HG02973 (cell line): ENCODE measurements around the gene NSMCE1.
A peak's percentile ranks its signal among the peaks of the same experiment; 100 is the strongest.
"Not testable (repeated sequence)": the region's sequence is repeated elsewhere in the genome, so short reads cannot be mapped to it uniquely, and the experiment has no call there.

Source experiments
- ATAC-seq: cut with Tn5 transposase; IDR thresholded peaks from one replicate; pipeline ENCODE4 v1.9.1; 2021; ENCODE audit warnings: moderate library complexity; ENCODE audit not compliant: unreplicated experiment

Gene NSMCE1

DNA sequence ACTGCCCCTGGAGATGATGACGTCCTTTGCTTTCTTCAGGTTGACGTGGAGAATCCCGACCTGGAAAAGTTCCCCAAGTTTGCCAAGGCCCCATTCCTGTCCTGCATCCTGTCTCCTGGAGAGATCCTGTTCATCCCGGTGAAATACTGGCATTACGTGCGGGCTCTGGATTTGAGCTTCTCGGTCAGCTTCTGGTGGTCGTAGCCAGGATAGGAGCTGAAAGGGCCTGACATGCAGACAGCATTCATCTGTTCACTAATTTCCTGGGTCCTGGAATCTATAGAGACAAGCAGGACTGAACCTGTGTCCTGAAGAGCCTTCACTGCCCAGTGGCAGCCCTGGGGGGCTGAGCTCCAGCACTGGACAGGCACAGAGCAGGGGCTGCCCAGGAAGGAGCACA is 48.0 kb downstream of the NSMCE1 start:
- ATAC-seq: no peak

DNA sequence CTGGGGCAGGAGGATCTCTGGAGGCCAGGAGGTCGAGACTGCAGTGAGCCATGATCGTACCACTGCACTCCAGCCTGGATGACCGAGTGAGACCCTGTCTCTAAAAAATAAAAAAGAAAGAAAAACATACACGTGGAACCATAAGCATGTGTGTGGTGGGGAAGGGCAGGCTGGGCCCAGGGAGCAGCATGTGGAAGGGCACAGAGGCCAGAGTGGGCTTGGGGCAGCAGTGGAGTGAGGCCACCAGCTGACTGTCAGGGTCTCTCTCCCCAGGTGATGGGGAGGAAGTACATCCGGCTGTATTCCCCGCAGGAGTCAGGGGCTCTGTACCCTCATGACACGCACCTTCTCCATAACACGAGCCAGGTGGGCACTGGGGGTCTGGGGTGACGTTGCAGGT is 48.5 kb downstream of the NSMCE1 start:
- ATAC-seq: no peak

- no peak for ATAC-seq
Measured at GRCh38 chr16:27219161-27219560, 49.4 kb downstream of the NSMCE1 start.

GRCh38 chr16:27218756-27219155 is 49.8 kb downstream of the NSMCE1 start:
- no peak for ATAC-seq

GRCh38 chr16:27217256-27217655 is 51.3 kb downstream of the NSMCE1 start:
- no peak for ATAC-seq

- ATAC-seq: no peak
Measured at GRCh38 chr16:27216297-27216885, 52.2 kb downstream of the NSMCE1 start.

DNA sequence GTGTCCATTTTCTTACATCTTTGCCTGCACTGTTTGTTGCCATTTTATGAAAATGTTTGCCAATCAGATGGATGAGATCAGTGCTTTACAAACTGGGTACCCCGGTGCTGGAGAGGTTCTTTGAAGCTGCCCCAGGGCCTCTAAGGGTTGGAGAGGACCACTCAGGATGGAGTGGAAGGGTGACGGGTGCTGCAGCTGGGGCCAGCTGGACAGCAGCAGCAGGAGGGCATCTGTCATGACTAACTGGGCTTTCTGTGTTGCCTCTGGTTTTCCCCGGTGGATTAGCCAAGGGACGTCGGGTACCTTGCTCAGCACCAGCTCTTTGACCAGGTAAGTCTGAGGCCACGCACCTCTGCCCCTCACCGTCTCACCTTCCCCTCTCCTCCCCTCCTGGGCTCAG is 52.9 kb downstream of the NSMCE1 start:
- ATAC-seq: no peak

DNA sequence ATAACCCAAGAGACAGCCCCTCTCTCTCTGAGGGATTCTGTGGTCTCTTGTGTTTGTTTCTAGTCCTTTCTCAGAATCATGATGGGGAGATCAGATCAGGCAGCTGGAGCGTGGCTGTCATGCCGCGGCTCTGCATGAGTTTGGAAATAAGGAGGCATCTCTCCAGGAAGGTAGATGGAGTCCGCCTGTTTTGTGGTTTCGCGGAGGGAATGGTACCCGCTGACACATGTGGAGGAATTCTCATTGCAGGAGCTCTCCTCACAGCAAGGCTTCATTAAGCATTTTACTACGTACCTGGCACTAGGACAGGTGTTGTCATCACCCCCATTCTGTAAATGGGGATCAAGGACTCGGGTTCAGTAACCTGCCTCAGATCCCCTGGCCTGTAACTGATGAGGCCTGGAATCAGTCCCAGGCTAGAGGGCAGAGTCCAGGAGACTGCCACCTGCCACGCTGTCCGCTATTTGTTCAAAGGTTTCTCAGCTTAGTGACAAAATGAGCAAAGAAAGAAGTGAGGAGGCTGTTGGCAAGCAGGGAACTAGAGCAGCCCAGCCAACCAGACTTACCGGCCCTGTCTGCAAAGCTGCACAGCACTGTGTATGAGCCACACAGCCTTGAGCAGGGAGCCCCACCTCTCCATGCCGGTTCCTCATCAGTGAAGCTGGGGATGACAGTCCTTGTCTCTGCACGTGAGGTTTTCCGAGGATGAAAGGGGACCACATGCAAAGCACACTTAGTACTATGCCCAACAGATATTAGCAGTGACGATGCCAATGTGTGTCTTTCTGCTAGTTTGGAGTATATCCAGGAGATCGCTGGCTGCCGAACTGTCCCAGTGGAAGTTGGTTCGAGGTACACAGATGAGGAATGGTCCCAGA is 54.2 kb downstream of the NSMCE1 start:
- no peak for ATAC-seq

DNA sequence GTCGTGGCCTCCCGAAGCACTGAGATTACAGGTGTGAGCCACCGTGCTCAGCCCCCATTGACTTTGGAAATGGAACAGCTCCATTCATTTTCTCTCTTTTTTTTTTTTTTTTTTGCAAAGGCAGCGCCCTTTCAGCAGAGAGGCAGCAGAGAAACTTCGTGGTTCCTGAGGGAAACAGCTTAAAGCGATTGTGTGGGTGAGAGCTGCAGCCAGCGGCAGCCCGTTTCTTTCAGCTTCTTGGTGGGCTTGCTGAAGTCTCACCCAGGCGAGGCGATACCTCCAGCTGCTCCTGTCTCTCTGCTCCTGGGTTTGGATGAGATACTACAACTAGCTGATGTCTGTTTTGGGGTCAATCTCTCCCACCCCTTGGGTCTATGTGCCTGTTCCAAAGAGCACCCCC is 57.5 kb downstream of the NSMCE1 start:
- ATAC-seq: no peak

DNA sequence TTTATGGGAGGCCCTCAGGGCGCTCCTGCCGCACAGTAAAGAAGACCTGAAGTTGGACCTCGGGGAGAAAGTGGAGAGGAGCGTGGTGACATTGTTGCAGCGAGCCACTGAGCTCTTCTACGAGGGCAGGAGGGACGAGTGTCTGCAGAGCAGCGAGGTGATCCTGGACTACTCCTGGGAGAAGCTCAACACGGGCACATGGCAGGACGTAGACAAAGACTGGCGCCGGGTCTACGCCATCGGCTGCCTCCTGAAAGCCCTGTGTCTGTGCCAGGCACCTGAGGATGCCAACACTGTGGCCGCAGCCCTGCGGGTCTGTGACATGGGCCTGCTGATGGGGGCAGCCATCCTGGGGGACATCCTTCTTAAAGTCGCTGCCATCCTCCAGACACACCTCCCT is 58.4 kb downstream of the NSMCE1 start:
- no peak for ATAC-seq

GRCh38 chr16:27209591-27209990 is 59.0 kb downstream of the NSMCE1 start:
- ATAC-seq: no peak

DNA sequence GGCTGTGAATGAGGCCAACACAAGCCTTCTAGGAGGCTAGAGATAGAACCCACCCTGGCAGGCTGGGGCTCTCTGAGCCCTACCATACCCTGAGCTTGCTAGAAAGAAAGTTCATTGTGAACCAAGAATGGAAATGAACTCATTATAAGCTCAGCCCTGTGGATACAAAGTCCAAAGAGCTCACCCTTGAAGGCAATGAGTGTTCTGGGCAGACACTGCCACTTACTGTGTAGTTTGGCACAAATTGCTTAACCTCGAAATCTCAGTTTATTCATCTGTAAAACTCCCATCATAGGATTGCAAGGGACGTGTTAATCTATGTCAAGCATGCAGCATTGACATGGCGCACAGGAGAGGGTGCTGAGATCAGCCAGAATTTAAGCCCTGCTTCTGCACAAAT is 59.8 kb downstream of the NSMCE1 start:
- no peak for ATAC-seq

DNA sequence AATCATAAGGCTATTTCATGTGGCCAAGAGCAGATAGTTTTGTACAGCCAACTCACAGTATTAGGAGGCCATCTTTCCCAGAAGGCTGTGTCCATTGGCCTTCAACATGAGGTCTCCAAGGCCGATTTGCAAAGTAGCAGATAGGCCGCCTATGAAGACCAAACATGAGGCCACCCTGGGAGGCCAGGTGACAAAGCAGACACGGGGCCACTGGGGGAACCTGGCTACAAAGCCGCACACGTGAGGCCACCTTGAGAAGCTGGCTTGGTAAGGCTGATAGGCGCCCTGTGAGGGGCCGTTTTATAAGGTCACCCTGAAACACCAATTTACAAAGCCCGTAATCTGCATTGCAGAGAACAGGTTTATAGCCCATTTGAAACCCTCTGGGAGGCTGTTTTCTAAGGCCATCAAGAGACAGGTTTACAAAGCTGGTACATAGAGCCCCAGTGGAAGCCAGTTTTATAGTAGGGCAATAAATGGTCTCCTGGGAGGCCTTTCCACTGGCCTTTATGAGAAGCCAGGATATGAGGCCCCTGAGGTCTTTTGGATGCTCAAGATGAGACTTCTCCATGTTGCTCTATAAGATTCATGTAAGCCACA is 60.4 kb downstream of the NSMCE1 start:
- no peak for ATAC-seq

DNA sequence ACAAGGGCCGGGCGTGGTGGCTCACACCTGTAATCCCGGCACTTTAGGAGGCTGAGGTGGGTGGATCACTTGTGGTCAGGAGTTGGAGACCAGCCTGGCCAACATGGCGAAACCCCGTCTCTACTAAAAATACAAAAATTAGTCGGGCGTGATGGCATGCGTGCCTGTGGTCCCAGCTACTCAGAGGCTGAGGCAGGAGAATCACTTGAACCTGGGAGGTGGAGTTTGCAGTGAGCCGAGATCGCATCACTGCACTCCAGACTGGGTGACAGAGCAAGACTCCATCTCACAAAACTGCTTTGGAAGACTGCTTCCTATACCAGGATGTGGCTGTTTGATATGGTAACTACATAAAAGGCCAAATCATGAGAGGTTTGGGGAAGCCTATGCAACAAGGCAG is 61.5 kb downstream of the NSMCE1 start:
- not testable (repeated sequence) for ATAC-seq

GRCh38 chr16:27205423-27206065 is 63.0 kb downstream of the NSMCE1 start:
- ATAC-seq: no peak

DNA sequence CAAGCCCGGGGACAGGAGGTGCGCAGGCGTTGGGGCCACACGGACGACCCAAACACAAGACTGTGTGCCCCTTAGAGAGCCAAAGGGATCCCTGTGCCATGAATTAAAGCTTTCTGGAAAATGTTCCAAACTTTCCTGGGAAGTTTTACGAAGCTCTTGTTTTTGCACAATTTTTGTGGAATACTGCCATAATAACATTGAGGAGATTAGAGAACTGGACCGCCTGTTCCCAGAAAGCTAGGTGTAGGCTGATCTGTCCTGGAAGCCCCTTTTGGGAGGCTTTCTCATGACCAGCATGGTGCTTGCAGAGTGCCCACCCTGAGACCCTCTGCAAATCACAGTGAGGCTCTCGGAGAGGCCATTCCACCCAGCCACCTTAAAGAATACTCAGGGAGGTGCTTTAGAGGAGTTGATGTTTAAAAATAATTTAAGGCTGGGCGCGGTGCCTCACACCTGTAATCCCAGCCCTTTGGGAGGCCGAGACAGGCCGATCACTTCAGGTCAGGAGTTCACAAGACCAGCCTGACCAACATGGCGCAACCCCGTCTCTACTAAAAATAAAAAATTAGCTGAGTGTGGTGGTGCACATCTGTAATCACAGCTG is 64.2 kb downstream of the NSMCE1 start:
- no peak for ATAC-seq

- ATAC-seq: peak; percentile 83
Measured at GRCh38 chr16:27203507-27204311, 64.9 kb downstream of the NSMCE1 start, which contains the start of gene KDM8. Gene KDM8 (plus strand): TSS chr16:27203526. CDS start chr16:27210124, 6,598 bp downstream.

- ATAC-seq: peak; percentile 56
Measured at GRCh38 chr16:27202923-27203506, 65.6 kb downstream of the NSMCE1 start.

- not testable (repeated sequence) for ATAC-seq
Measured at GRCh38 chr16:27200914-27201313, 67.7 kb downstream of the NSMCE1 start.

GRCh38 chr16:27199736-27200135 is 68.8 kb downstream of the NSMCE1 start:
- peak; percentile 34 for ATAC-seq
